ENCODE results near the gene TERB1. TPM values are rescaled to one million over a fixed set of nuclear protein-coding genes. Genes with fewer than 3 reads are reported as not detected.
A peak's percentile ranks its signal among the peaks of the same experiment; 100 is the strongest.

Gene TERB1
- total RNA-seq, 2 donors from 2014 or later: not detected

GRCh38 chr16:66845791-66846221 is 44.4 kb upstream of the TERB1 start:
- Mint-ChIP-seq H3K27me3 (ENCODE audit: insufficient read depth) (peaks cover 75% of the 10 kb centered on the region), H3K36me3 (ENCODE audit: low read depth) (no peaks in the 10 kb centered on the region), H3K4me3 (peak overlapping the region; percentile 57), H3K4me1 (peaks cover 2% of the 10 kb centered on the region), H3K27ac (no peak overlapping the region), H3K9me3 (no peaks in the 10 kb centered on the region)
- Histone ChIP-seq H3K4me3 (ENCODE audit: low read length) (no peak overlapping the region), H3K27me3 (ENCODE audit: control insufficient read depth, insufficient read depth, low read length, poor library complexity, severe bottlenecking) (peaks cover 76% of the 10 kb centered on the region), H3K9me3 (ENCODE audit: control insufficient read depth, low read length) (no peaks in the 10 kb centered on the region), H3K4me1 (ENCODE audit: control insufficient read depth, insufficient read depth, low read length) (no peaks in the 10 kb centered on the region), H3K9ac (ENCODE audit: extremely low read depth, low read length, poor library complexity, severe bottlenecking) (no peak overlapping the region), H3K36me3 (ENCODE audit: control insufficient read depth, insufficient read depth, low read length) (no peaks in the 10 kb centered on the region), H3K27ac (ENCODE audit: low read depth, low read length) (no peak overlapping the region)
- TF ChIP-seq CTCF (conservative IDR thresholded peaks at IDR 0.05): no peak
- DNase-seq: peak; percentile 58
- WGBS, 2 experiments (ENCODE audit: insufficient coverage in 1 of 2, insufficient read length in 1 of 2): 35 to 72% methylated on average over 5 to 9 of the region's 9 CpGs

DNA sequence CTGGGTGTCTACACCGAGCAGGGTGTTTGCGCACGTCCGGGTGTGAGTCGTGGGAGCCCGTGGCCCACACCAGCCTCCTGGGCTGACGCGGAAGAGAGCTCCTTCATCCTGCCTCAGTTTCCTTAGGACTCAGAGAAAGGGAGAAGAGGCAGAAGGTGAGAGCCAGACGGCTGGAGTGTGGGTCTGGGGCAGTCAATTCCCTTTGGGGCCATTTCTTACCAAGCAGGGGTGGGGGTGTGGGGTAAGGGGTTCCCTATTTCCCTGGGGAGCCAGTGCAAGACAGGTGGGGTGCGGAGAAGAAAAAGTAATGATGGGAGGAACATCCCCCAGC is 43.7 kb upstream of the TERB1 start:
- peaks cover 81% of the 10 kb centered on the region for H3K27me3 ChIP-seq (ENCODE audit: control insufficient read depth, insufficient read depth, low read length, poor library complexity, severe bottlenecking)
- H3K27ac ChIP-seq (ENCODE audit: low read depth, low read length): no peak overlapping the region
- H3K36me3 ChIP-seq (ENCODE audit: control insufficient read depth, insufficient read depth, low read length): no peaks in the 10 kb centered on the region
- H3K9ac ChIP-seq (ENCODE audit: extremely low read depth, low read length, poor library complexity, severe bottlenecking): no peak overlapping the region
- DNase-seq: no peak
- Mint-ChIP-seq H3K9me3 (no peaks in the 10 kb centered on the region), H3K4me1 (peaks cover 2% of the 10 kb centered on the region), H3K27ac (no peak overlapping the region), H3K4me3 (peak overlapping the region; percentile 57), H3K36me3 (ENCODE audit: low read depth) (no peaks in the 10 kb centered on the region), H3K27me3 (ENCODE audit: insufficient read depth) (peaks cover 77% of the 10 kb centered on the region)
- H3K4me3 ChIP-seq (ENCODE audit: low read length): peak overlapping the region; percentile 69
- TF ChIP-seq CTCF (conservative IDR thresholded peaks at IDR 0.05): no peak
- no peaks in the 10 kb centered on the region for H3K9me3 ChIP-seq (ENCODE audit: control insufficient read depth, low read length)
- 30 to 37% methylated on average over 8 to 10 of the region's 10 CpGs for WGBS, 2 experiments (ENCODE audit: insufficient coverage in 1 of 2, insufficient read length in 1 of 2)
- no peaks in the 10 kb centered on the region for H3K4me1 ChIP-seq (ENCODE audit: control insufficient read depth, insufficient read depth, low read length)

DNA sequence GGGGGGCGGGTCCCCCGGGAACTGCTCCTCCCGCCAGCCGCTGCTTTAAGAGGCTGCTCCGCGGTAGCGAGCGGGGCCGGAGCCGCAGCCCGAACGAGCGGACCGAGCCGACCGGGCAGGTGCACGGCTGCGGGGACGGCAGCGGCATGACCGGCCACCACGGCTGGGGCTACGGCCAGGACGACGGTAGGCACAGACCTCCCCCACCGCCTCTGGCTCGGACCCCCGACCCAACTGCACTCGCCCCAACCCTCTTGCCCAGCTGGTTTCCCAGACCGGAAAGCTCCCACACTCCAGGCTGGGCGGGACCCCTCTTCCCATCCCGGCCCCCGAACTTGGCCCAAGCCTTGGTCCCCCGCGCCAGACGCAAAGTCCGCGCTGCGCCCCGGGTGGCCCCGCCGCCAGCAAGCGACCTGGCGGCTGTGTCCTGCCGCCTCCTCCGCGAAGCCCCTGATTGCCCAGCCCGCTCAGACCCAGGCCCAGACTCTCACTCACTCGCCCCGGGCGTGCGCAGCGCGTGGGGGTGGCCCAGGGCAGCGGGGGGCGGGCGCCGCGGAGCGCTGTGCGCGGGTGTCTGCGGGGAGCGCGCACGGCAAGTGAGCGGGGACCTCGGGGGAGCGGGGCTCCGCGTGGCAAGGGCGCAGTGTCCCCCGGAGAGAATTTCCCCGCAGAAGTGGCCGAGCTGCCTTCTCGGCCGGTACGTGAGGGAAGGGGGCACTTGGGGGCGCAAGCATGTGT is 43.1 kb upstream of the TERB1 start, which contains the start of gene CA7:
Gene CA7 (plus strand): TSS at position 73 of the 738 bp plus-strand sequence. CDS start 74 bp downstream, at position 147.
- H3K36me3 Mint-ChIP-seq (ENCODE audit: low read depth): no peaks in the 10 kb centered on the region
- H3K27me3 Mint-ChIP-seq (ENCODE audit: insufficient read depth): peaks cover 82% of the 10 kb centered on the region
- no peaks in the 10 kb centered on the region for H3K9me3 Mint-ChIP-seq
- peaks cover 2% of the 10 kb centered on the region for H3K4me1 Mint-ChIP-seq
- peak; percentile 76 for DNase-seq
- H3K9me3 ChIP-seq (ENCODE audit: control insufficient read depth, low read length): no peaks in the 10 kb centered on the region
- no peak within 1 kb of the TSS for H3K27ac Mint-ChIP-seq
- WGBS, 2 experiments (ENCODE audit: insufficient coverage in 1 of 2, insufficient read length in 1 of 2): 3 to 6% methylated on average over 35 to 79 of the region's 79 CpGs
- H3K4me3 Mint-ChIP-seq: peak within 1 kb of the TSS; percentile 57
- H3K27ac ChIP-seq (ENCODE audit: low read depth, low read length): no peak within 1 kb of the TSS
- H3K4me3 ChIP-seq (ENCODE audit: low read length): peak within 1 kb of the TSS; percentile 69
- H3K36me3 ChIP-seq (ENCODE audit: control insufficient read depth, insufficient read depth, low read length): no peaks in the 10 kb centered on the region
- no peak for TF ChIP-seq CTCF (conservative IDR thresholded peaks at IDR 0.05)
- no peak within 1 kb of the TSS for H3K9ac ChIP-seq (ENCODE audit: extremely low read depth, low read length, poor library complexity, severe bottlenecking)
- peaks cover 87% of the 10 kb centered on the region for H3K27me3 ChIP-seq (ENCODE audit: control insufficient read depth, insufficient read depth, low read length, poor library complexity, severe bottlenecking)
- no peaks in the 10 kb centered on the region for H3K4me1 ChIP-seq (ENCODE audit: control insufficient read depth, insufficient read depth, low read length)
